ENCODE results near the gene DNAH10. TPM values are rescaled to one million over a fixed set of nuclear protein-coding genes. Genes with fewer than 3 reads are reported as not detected.

The DNAH10 gene
- total and polyA plus RNA-seq, 2 of the 4 experiments (the other 2 are of a cell fraction): 0.18 to 0.22 TPM

GRCh38 chr12:123960856-123961255 is 198.8 kb downstream of the DNAH10 start:
- Histone ChIP-seq H3K9me3 (ENCODE audit: control insufficient read depth, insufficient read depth, low read length) (no peaks in the 10 kb centered on the region), H2AK9ac (replicated peaks; ENCODE audit: low read depth, low read length, poor library complexity) (no peak overlapping the region), H2BK120ac (ENCODE audit: low read depth, low read length) (no peak overlapping the region), H3K9ac (ENCODE audit: low read depth, low read length) (no peak overlapping the region), H3K27me3 (ENCODE audit: control insufficient read depth, insufficient read depth, low read length) (no peaks in the 10 kb centered on the region), H2BK20ac (ENCODE audit: low read depth, low read length) (no peak overlapping the region), H4K91ac (ENCODE audit: insufficient read depth, low read depth, low read length) (no peak overlapping the region), H3K56ac (ENCODE audit: extremely low read depth, insufficient read depth, low read length) (no peak overlapping the region), H3K4ac (ENCODE audit: low read depth, low read length) (no peak overlapping the region), H3K4me2 (ENCODE audit: low read depth, low read length) (no peak overlapping the region), H3K4me3 (ENCODE audit: insufficient read depth, low read depth, low read length) (no peak overlapping the region), H3K4me1 (ENCODE audit: control insufficient read depth, insufficient read depth, low read length) (no peaks in the 10 kb centered on the region), H2BK15ac (ENCODE audit: low read depth, low read length) (no peak overlapping the region), H4K8ac (ENCODE audit: low read depth in 2 of 2, low read length in 2 of 2) (no peak overlapping the region), H3K9me1 (ENCODE audit: insufficient read depth, low read length) (peaks cover 11% of the 10 kb centered on the region), H3K18ac (ENCODE audit: low read depth, low read length) (no peak overlapping the region), H4K20me1 (ENCODE audit: insufficient read depth, low read length) (peaks cover 3% of the 10 kb centered on the region; the same call in 1 of the 2 replicates), H3K36me3 (ENCODE audit: control insufficient read depth, insufficient read depth, low read length) (peaks cover 2% of the 10 kb centered on the region; the same call in 1 of the 2 replicates), H2AK5ac (ENCODE audit: low read depth, low read length) (no peak overlapping the region), H3K23ac (ENCODE audit: low read depth, low read length) (no peak overlapping the region), H2BK5ac (ENCODE audit: low read depth, low read length, poor library complexity, severe bottlenecking) (no peak overlapping the region), H4K5ac (ENCODE audit: low read depth, low read length) (no peak overlapping the region), H3K79me1 (ENCODE audit: low read depth in 1 of 2, low read length in 2 of 2) (peaks cover 29 to 68% of the 10 kb centered on the region in 2 experiments), H3K27ac (ENCODE audit: insufficient read depth, low read length) (no peak overlapping the region), H2AFZ (replicated peaks; ENCODE audit: low read length, poor library complexity) (no peak overlapping the region), H3K14ac (replicated peaks; ENCODE audit: low read depth, low read length) (no peak overlapping the region)
- no TSS peak for BruUV-seq (replicated peaks)
- dilution Hi-C loops (cut with HindIII; ENCODE audit: low sequenced_read_pairs, unreplicated experiment): no loop called here
- ChIA-PET POLR2A (ENCODE audit: unreplicated experiment) (no interaction called here), CTCF (no interaction called here)
- no peak for ATAC-seq (ENCODE audit: low read depth)
- 100% methylated on average over 1 of the region's 4 CpGs; no CpG with 5 or more reads in 1 of the 2 experiments for WGBS, 2 experiments (ENCODE audit: extremely low coverage in 2 of 2, insufficient read length in 1 of 2)
- TF ChIP-seq CEBPB (IDR thresholded peaks at IDR 0.05; ENCODE audit: low read depth, low read length) (no peak), RCOR1 (IDR thresholded peaks at IDR 0.05; ENCODE audit: insufficient replicate concordance, low read length) (no peak), POLR2A (IDR thresholded peaks at IDR 0.05; ENCODE audit: low read depth, low read length) (no peak), CHD1 (IDR thresholded peaks at IDR 0.05; ENCODE audit: low read depth, low read length) (no peak), FOS (IDR thresholded peaks at IDR 0.05; ENCODE audit: low read depth, low read length) (no peak), MAFK (IDR thresholded peaks at IDR 0.05; ENCODE audit: low read depth, low read length) (no peak), CTCF (conservative IDR thresholded peaks at IDR 0.05; ENCODE audit: low read depth, low read length) (no peak), USF2 (IDR thresholded peaks at IDR 0.05; ENCODE audit: low read depth, low read length) (no peak), BHLHE40 (IDR thresholded peaks at IDR 0.05; ENCODE audit: low read depth, low read length) (no peak)
- no peak for DNase-seq
- intact Hi-C loops (cut with micrococcal nuclease): loop anchor here (1.0 kb wide), 1 partner anchor 9 kb away; no protein-coding TSS in a partner anchor
- in situ Hi-C loops (cut with MboI; ENCODE audit: low sequenced_read_pairs): no loop called here
